Ammon's horn (tissue), 1 donor: ENCODE data around the gene ZNF385B.

Source experiments
- DNase-seq: peaks from one replicate; pipeline ENCODE4 v3.0.0-alpha.2; 2016; ENCODE audit warnings: low spot score

ZNF385B gene

GRCh38 chr2:179551539-179552045 lies 309.8 kb downstream of the ZNF385B start:
- no peak for DNase-seq

GRCh38 chr2:179550849-179551248 lies 310.6 kb downstream of the ZNF385B start:
- DNase-seq = no peak

DNA sequence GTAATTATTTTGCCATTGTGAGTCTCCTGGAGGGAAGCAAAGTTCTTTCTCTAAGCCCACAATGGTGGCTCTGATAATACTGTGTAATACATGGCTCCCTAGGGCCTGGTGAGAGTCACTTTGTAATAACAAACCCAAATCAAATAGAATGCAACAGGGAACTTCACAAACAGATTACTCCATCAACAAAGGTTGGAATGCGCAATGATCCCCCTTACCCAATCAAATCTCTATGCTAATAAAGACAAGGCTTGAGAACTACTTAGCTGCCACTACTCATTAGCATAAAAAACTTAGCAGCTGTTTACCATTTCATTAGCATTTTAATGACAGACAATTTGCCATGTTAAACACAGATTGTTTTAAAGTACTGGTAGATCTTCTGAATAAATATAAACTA lies 311.2 kb downstream of the ZNF385B start:
- DNase-seq = no peak

- DNase-seq = no peak
Observed at GRCh38 chr2:179546656-179547055, 314.8 kb downstream of the ZNF385B start.

- no peak for DNase-seq
Observed at GRCh38 chr2:179545024-179545423, 316.4 kb downstream of the ZNF385B start.

GRCh38 chr2:179543361-179543901 lies 318.0 kb downstream of the ZNF385B start:
- no peak for DNase-seq

DNA sequence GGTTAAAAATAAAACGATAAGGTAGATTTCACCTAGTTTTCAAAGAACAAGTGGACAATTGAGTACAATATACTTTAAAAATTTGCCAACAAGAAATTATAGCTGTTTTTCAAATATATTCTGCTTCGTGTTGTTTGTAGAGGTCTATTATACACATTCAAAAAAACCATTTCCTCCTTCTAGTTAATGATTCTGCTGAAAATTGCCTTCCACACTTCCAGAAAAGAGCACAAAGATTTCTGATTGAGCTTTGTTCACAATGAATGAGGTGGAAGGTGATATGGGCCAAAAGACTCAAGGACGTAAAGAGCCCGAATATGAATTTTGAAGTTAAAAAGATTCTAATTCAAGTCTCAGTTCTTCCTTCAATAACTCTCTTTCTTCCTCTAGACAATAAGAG lies 319.8 kb downstream of the ZNF385B start:
- DNase-seq = no peak

- DNase-seq = no peak
Observed at GRCh38 chr2:179539124-179539511, 322.3 kb downstream of the ZNF385B start.

DNA sequence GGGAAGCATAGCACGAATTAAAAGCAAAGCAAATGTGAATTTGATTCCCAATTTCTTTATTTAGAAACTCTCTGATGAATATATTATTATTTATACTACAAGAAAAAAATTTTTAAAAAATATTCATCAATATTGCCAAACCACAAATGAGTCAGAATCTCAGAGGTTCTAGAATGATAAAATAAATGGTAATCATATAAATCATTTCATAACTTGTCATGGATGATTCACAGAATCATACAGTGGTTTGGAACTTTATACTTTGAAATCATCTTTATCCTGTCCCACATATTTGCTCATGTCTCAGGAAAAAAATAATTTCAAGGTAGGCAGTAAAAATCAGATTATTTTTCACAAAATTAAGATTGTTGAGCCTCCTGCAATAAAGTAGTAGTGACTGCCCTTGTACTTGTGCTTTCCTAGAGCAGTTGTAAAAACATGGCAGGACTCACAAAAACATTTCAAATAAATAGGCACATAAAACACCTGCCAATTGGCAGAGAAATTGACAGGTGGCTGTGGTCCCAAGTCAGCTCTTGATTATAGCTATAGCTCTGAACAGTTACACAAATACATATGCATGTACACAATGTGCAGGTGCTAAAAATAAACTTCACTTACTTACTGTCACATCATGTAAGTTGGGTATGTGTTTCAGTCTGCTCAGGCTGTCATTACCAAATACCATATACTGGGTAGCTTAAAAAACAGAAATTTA lies 322.8 kb downstream of the ZNF385B start:
- no peak for DNase-seq

- no peak for DNase-seq
Observed at GRCh38 chr2:179536185-179536584, 325.2 kb downstream of the ZNF385B start.

GRCh38 chr2:179533875-179534274 lies 327.5 kb downstream of the ZNF385B start:
- no peak for DNase-seq

- DNase-seq = no peak
Observed at GRCh38 chr2:179532863-179533278, 328.5 kb downstream of the ZNF385B start.

DNA sequence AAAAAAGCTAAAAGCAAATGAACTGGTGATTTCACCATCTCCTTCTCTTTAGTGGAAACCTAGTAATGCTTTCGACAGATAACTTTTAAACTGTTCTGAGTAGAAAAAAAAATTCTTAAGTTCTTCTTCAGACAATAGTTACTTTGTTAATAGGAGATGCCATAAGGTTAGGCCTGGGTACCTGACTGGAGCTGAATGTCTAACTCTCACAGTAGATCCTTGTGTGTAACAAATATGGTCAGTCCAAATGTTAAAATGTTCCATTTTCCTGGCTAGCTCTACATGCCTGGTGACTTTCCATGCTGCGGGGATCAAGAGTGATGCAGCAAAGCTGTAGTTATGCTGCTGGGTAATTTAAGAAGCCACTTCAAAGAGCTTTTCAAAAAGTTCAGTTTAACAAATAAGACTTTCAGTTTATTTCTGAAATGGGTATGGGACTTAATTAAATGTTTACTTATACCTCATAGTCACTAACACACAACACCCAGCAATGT lies 332.8 kb downstream of the ZNF385B start:
- DNase-seq = no peak

GRCh38 chr2:179525340-179525739 lies 336.1 kb downstream of the ZNF385B start:
- no peak for DNase-seq

DNA sequence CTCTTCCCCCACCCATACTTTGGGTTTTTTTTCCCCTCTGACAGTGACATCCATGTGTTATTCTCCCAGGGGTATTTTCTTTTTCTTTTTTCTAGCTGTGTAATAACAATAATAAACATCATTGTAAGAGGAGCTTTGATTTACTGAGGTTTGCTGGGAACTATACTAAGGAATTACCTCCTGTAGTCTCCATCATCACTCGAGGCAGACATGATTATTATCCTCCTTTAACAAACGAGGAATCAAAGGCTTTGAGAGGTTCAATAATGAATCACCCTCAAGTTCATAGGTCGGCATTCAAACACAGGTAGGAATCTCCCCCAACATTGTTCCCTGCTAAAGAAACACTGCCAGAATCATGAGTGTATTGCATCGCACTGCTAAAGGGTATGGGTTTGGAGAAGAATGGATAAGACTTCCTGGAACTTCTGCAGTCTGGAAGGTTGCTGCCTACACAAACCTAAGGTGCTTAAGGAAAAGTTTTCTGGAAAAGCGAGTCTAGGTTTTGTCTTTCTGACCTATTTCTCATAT lies 336.5 kb downstream of the ZNF385B start:
- no peak for DNase-seq

- DNase-seq = no peak
Observed at GRCh38 chr2:179521944-179522343, 339.5 kb downstream of the ZNF385B start.

DNA sequence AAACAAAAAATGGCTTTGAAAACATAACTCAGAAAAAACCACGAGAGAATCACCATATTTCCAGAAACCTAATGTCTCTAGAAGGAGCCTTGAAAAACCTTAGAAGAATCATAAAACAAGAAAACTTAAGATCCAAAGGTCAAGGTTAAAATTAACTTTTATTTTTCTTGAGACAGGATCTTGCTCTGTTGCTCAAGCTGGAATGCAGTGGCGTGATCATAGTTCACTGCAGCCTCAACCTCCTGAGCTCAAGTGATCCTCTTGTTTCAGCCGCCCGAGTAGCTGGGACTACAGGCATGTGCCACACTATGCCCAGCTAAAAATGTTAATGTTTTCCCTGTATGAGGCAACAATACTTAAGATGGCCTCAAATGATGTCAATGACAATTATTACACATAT lies 342.6 kb downstream of the ZNF385B start:
- DNase-seq = no peak

DNA sequence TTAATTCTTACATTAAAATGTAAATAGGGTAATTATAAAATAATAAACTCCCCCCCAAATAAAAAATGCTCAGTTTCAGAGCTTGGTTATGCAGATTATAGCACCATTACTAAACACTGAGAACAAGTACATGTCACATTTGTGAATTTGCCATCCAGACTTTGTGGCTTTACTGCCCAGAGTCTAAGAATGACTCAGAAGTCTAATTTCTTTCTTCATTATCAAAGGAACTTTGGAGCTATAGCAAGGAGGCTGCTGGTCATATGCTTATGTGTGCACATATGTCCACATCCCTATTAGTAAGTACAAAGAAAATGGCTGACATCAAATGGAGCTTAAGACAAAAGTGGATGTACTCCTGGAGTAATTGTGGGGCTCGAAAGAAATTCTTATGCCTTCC lies 348.2 kb downstream of the ZNF385B start:
- DNase-seq = no peak

- no peak for DNase-seq
Observed at GRCh38 chr2:179512281-179513035, 349.0 kb downstream of the ZNF385B start.

DNA sequence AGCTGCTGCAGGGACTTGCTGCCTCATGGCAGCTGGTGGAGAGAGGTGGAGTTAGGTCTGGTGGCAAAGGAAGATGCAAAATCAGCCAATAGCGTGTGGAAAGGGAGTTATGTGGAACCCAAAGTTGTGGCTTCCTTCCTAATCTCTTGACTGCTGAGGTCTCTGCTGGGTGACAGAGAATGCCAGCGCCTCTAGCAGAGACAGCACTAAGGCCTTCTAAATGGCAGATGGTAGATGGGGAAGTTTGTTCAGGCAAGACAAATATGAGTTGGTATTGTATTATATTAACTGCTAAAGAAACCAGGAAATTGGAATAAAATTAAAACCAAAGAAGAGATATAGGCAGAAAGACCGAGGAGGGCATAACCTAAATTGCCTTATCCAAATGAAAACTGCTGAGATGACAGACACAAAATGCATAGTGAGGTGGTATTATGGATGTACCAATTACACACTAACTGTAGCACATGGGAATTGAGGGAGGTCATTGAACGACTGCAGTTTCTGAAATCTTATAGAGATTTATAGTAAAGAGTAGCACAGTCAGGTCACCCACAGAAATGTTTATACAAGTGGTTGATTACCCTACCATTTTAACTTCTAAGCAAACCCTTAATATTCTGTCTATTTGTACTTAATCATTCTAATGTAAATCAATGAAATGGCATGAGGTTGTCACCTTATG lies 350.2 kb downstream of the ZNF385B start:
- no peak for DNase-seq

GRCh38 chr2:179495315-179495714 lies 366.1 kb downstream of the ZNF385B start:
- DNase-seq = no peak

DNA sequence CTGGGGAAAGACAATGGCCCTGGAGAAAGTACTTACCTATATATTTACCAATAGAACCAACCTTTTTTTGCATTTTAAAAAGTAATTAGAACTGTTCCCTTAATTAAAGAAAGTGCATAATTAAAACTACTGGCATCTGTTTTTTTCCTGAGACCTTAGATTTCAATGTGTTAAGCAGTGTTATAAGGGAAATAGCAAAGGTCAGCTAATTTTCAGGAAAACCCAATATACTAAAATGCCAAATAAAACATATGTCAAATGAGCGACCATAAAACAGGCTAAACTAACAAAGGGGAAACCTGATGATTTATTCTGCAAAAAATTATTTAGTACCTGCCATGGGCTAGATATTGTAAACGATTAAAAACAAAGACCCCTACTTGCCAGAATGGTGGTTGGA lies 372.8 kb downstream of the ZNF385B start:
- no peak for DNase-seq
